Fibroblast of pulmonary artery (primary cell): Measurements from ENCODE around the gene SMCO2.
A peak's percentile ranks its signal among the peaks of the same experiment; 100 is the strongest.

Source experiments
- DNase-seq: peaks from one replicate; pipeline ENCODE4 v3.0.0-alpha.2; 2010; ENCODE audit warnings: low read depth
- H3K4me3 ChIP-seq: replicated peaks from 2 replicates; pipeline ENCODE4 v1.5.1; 2011; ENCODE audit warnings: low read depth, mild to moderate bottlenecking, control low read depth, low read length, moderate library complexity
- CTCF ChIP-seq: IDR thresholded peaks from 2 replicates; pipeline ENCODE4 v1.5.1; 2011; ENCODE audit warnings: mild to moderate bottlenecking, control low read depth, low read length, inconsistent platforms; ENCODE audit errors: missing control alignments

The SMCO2 gene

GRCh38 chr12:27511031-27511722 is 64.6 kb downstream of the SMCO2 start:
- TF ChIP-seq CTCF, result no peak
- peak; percentile 82 for DNase-seq

GRCh38 chr12:27511723-27512045 is 65.1 kb downstream of the SMCO2 start:
- no peak overlapping the region for H3K4me3 ChIP-seq
- no peak for TF ChIP-seq CTCF

More at GRCh38 chr12:27511031-27511722, 64.6 kb downstream of the SMCO2 start:
- no peak overlapping the region for H3K4me3 ChIP-seq

GRCh38 chr12:27513155-27513824 is 66.8 kb downstream of the SMCO2 start:
- no peak overlapping the region for H3K4me3 ChIP-seq
- no peak for DNase-seq
- no peak for TF ChIP-seq CTCF

More at GRCh38 chr12:27511723-27512045, 65.1 kb downstream of the SMCO2 start:
- DNase-seq, result no peak

- H3K4me3 ChIP-seq, result no peak overlapping the region
- DNase-seq, result no peak
- TF ChIP-seq CTCF, result no peak
Observed at GRCh38 chr12:27515671-27516070, 69.1 kb downstream of the SMCO2 start.

GRCh38 chr12:27516625-27517024 is 70.1 kb downstream of the SMCO2 start:
- H3K4me3 ChIP-seq, result no peak overlapping the region
- TF ChIP-seq CTCF, result no peak
- DNase-seq, result no peak

GRCh38 chr12:27517546-27517945 is 71.0 kb downstream of the SMCO2 start:
- H3K4me3 ChIP-seq, result no peak overlapping the region
- TF ChIP-seq CTCF, result no peak
- DNase-seq, result no peak
